ENCODE data around the gene PDE8A. TPM values are rescaled to one million over a fixed set of nuclear protein-coding genes. Genes with fewer than 3 reads are reported as not detected.

The PDE8A gene
- total and polyA plus RNA-seq, 7 donors: 27.8 to 45.5 (median 39.0) TPM

DNA sequence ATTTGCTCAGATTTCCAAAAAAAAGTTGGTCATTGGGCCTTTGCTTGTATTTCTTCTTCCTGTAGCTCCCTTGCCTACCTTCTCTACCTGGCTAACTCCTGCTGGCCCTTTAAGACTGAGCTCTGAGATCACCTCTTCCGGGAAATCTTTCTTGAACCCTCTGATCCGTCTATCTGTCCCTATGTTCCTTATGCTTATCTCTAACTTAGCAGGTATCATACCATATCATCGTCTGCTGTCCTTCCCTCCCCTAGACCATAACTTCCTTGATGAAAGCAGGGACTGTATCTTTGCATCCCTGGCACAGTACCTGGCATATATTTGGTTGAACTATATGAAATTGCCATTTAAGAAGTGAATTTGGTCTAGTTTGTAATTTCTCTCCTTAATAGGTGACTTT lies 42.3 kb downstream of the PDE8A start:
- no peak for TF ChIP-seq POLR2AphosphoS5 (IDR thresholded peaks at IDR 0.05)
- TF ChIP-seq, protein P1, sequence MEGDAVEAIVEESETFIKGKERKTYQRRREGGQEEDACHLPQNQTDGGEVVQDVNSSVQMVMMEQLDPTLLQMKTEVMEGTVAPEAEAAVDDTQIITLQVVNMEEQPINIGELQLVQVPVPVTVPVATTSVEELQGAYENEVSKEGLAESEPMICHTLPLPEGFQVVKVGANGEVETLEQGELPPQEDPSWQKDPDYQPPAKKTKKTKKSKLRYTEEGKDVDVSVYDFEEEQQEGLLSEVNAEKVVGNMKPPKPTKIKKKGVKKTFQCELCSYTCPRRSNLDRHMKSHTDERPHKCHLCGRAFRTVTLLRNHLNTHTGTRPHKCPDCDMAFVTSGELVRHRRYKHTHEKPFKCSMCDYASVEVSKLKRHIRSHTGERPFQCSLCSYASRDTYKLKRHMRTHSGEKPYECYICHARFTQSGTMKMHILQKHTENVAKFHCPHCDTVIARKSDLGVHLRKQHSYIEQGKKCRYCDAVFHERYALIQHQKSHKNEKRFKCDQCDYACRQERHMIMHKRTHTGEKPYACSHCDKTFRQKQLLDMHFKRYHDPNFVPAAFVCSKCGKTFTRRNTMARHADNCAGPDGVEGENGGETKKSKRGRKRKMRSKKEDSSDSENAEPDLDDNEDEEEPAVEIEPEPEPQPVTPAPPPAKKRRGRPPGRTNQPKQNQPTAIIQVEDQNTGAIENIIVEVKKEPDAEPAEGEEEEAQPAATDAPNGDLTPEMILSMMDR (IDR thresholded peaks at IDR 0.05): no peak
- no peak for TF ChIP-seq POLR2A (IDR thresholded peaks at IDR 0.05)
- no peak for TF ChIP-seq EP300 (IDR thresholded peaks at IDR 0.05)
- no peak overlapping the region for H3K27ac ChIP-seq

DNA sequence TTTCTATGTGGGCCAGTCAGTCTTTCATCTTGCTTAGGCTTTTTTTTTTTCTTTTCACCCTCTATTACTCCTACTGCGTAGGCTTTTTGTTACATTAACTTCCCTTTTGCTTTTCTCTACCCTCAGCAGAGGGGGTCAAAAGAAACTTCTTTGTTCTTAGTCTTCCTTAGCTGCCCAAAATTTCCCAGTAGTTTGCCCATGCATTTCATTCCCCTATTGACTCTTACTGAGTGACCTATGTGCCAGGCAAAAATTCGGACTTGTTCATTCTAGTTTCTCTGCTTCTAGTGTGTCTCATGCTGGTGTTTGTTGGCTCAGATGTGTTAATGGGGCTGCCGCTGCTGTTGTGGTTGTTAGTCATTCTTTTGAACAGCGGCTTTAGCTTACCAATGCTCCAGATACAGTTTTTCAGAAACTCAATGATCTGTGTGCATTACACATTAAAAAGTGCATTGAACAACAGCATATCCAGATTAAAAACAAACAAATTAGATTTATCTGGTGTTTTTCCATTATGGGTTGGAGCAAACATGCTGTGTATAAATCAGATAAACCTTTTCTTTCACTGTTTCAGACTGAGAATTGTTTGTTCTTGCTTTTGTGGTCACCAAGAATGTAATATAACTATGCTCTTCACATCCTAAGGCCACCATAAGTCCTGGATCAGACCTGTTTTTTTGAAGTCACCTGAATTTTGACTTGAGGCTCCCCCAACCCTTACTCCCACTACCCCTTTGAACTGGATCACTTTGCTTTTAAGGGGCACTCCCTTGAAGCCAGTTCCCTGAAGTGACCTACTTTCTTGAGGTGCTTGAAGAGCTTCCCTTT lies 43.1 kb downstream of the PDE8A start:
- no peak for DNase-seq
- 47 to 57% methylated on average over 4 of the region's 4 CpGs for WGBS, 2 donors
- TF ChIP-seq EP300 (IDR thresholded peaks at IDR 0.05) (no peak), POLR2A (IDR thresholded peaks at IDR 0.05) (no peak)
- TF ChIP-seq, protein P1 (IDR thresholded peaks at IDR 0.05): no peak
- Histone ChIP-seq H3K4me3 (no peak overlapping the region), H3K27me3 (no peaks in the 10 kb centered on the region), H3K36me3 (no peaks in the 10 kb centered on the region), H3K4me1 (peaks cover 0 to 37% (median 28%) of the 10 kb centered on the region in 4 donors), H3K27ac (no peak overlapping the region), H3K9me3 (no peaks in the 10 kb centered on the region)
- intact Hi-C loops (cut with DNase I): no loop called here

More for the DNA sequence above, 42.3 kb downstream of the PDE8A start:
- 25 to 71% methylated on average over 3 of the region's 3 CpGs for WGBS, 2 donors
- H3K4me1 ChIP-seq: peaks cover 0 to 37% (median 28%) of the 10 kb centered on the region in 4 donors
- no peak for DNase-seq
- H3K9me3 ChIP-seq: no peaks in the 10 kb centered on the region
- no peaks in the 10 kb centered on the region for H3K36me3 ChIP-seq
- H3K4me3 ChIP-seq: no peak overlapping the region
- intact Hi-C loops (cut with DNase I): no loop called here
- H3K27me3 ChIP-seq: no peaks in the 10 kb centered on the region

DNA sequence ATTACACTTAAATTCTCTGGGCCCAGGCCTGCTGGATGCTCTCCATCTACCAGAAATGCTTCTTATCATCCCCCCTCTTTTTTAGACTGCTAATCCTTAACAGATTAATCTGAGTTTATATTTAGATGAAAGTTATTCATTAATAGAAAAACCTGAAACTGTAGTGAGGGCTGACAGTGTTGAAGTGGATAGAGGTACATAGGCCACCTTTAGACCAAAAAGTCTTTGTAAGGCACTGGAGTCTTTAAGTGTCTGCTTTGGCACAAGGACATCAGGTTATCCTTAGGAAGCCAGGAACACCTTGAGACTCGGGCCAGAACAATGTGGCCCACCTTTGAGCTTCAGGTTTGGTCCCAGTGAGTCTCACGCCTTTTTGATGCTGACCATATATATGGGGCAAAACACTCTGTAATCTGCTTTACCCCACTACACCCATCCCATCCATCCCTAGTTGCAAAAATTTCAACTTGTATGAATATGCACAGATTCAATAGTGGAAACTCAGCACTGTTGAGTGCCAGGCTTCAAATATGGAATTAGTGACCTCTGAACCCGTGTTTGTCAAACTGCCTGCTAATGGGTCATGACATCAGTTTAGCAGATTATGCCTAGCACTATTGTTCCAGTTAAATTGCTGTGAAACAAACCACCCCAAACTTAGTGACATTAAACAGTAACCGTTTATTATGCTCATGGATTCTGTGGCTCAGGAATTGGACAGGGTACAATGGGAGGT lies 44.0 kb downstream of the PDE8A start:
- WGBS, 2 donors: 31 to 69% methylated on average over 4 of the region's 4 CpGs
- H3K27ac ChIP-seq: peak overlapping the region in 1 of 4 donors; percentile 1
- no peaks in the 10 kb centered on the region for H3K27me3 ChIP-seq
- intact Hi-C loops (cut with DNase I): no loop called here
- no peaks in the 10 kb centered on the region for H3K36me3 ChIP-seq
- TF ChIP-seq EP300 (IDR thresholded peaks at IDR 0.05): no peak
- TF ChIP-seq, protein P1 (IDR thresholded peaks at IDR 0.05): no peak
- no peak for TF ChIP-seq POLR2AphosphoS5 (IDR thresholded peaks at IDR 0.05)
- no peak for TF ChIP-seq POLR2A (IDR thresholded peaks at IDR 0.05)
- no peak overlapping the region for H3K4me3 ChIP-seq
- peaks cover 0 to 43% (median 36%) of the 10 kb centered on the region in 4 donors for H3K4me1 ChIP-seq
- H3K9me3 ChIP-seq: no peaks in the 10 kb centered on the region
- no peak for DNase-seq

DNA sequence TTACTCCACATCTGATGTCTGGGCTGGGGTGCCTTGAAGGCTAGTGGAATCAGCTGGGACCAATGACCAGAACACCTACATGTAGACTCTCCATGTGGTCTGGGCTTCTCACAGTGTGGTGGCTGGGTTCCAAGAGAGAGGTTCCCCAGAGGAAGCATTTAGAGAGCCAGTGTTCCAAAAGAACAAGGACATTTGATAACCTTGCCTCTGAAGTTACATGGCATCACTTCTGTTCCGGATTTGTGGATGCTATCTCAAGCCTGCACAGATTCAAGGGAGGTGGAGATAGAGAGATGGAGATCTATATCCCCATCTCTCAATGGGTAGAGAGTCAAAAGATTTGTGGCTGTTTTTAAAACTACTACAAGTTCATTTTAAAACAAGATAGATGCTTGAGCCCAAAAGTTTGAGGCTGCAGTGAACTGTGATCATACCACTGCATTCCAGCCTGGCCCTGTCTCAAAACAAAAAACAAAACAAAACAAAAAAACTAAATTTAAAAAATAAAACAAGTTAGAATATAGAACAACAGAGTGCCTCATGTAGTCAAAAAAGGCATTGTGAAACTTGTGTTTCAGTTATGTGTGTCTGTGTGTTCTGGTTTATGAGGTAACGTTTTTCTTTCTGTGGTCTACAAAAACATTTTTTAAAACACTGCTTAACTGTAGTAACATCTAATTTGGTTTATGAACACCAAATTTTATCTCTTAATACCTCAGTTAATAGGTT lies 44.8 kb downstream of the PDE8A start:
- Histone ChIP-seq H3K27me3 (no peaks in the 10 kb centered on the region), H3K4me1 (peaks cover 0 to 49% (median 39%) of the 10 kb centered on the region in 4 donors), H3K4me3 (no peak overlapping the region), H3K27ac (peak overlapping the region in 1 of 4 donors; percentile 1), H3K9me3 (no peaks in the 10 kb centered on the region), H3K36me3 (no peaks in the 10 kb centered on the region)
- WGBS, 2 donors: 37 to 65% methylated on average over 2 of the region's 2 CpGs
- no peak for TF ChIP-seq POLR2AphosphoS5 (IDR thresholded peaks at IDR 0.05)
- TF ChIP-seq, protein P1 (IDR thresholded peaks at IDR 0.05): no peak
- no peak for DNase-seq
- intact Hi-C loops (cut with DNase I): no loop called here
